DMS153 treated with DMSO at 0.1 percent for 48 hours (cell line): Measurements from ENCODE around the gene COL6A3.

Experiments
- DNase-seq: peaks from one replicate; lab custom pipeline; 2025; ENCODE audit not compliant: unreplicated experiment; lab: John Stamatoyannopoulos, UW

COL6A3 gene

DNA sequence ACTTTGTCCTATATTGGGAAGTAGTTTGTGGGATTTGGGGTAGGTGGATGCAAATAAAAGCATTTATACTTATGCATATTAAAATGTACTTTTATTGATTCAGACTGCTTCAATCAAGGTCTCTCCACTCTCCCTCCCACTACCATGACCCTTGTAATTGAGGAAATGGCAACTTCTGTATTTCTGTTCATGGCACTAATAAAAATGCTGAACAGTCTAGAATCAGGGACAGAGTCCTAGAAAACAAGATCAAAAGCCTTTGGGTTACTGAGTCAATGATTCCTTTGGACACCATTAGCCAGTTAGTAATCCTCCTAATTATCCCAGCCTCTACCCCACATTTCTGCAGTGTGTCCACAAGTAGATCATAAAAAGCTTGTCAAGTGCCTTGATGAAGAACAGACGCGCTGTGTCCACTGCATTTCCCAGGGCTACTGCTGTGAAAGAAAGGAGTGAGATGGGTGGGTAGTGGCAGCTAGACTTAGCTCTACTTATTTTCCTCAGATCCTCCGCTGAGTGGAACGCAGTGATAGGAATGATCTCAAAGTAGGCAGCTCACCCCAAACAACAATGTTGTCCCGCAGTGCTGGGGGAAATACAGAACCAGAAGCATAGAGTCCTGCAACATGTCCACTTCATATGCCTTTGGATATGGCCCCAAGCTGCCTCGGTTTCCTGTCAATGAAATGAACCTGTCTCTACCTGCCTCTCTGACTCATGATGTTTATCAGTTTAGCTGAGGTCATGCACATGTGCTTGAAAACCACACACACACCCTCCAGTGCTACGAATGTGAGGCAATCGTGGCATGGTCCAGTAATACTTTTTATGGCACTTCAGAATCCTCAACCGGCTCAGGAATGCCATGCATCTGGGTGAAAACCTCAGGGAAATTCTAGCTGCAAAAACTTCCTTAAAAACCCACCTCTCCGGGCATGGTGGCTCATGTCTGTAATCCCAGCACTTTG lies 115.5 kb downstream of the COL6A3 start:
- DNase-seq: peak; percentile 41

DNA sequence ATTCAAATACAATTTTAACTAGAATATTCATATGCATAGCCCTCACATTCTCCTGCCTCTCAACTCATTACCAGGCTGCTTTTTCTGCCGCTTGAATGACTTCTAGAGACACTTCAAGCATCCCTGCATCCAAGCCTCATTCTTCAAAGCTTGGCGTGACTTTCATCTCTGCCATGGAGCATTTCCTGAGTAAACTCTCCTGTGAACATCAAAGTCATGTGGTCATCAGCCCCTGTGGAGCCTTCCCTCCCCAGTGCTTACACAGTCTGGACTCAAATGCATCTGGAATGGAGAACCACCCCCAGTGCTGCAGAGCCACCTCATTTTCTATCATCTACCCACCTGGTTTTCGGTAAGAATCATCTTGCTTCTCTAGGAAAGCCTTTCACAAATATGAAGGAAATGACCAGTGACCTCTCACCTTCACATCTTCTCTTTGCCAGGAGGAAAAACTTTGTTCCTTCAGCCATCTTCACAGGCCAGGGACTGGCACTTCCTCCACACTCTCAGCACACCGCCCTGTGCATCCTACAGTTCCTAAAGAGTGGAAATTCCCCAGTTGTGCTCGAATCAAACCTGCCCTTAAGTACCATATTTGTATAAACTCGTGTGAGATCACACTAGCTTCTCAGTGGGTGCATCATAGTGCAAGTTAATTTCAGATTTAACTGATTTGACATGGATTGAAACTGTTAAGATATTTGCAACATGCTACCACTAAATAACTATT lies 116.4 kb downstream of the COL6A3 start:
- no peak for DNase-seq

DNA sequence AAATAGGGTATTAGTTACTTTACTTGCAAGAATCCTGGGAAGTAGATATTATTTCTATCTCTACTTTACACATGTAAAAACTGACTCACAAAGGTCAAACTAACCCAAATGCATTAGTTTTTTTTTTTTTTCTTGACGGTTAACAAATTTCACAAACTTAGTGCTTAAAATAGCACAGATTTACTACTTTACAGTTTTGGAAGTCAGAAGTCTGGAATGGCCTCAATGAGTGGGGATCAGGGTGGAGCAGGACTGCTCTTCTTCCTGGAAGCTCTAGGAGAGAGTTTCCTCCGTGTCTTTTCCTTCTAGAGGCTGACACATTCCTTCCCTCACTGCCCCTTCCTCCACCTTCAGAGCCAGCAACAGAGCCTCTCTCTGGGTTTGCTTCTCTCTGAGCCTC lies 117.2 kb downstream of the COL6A3 start:
- DNase-seq: no peak

DNA sequence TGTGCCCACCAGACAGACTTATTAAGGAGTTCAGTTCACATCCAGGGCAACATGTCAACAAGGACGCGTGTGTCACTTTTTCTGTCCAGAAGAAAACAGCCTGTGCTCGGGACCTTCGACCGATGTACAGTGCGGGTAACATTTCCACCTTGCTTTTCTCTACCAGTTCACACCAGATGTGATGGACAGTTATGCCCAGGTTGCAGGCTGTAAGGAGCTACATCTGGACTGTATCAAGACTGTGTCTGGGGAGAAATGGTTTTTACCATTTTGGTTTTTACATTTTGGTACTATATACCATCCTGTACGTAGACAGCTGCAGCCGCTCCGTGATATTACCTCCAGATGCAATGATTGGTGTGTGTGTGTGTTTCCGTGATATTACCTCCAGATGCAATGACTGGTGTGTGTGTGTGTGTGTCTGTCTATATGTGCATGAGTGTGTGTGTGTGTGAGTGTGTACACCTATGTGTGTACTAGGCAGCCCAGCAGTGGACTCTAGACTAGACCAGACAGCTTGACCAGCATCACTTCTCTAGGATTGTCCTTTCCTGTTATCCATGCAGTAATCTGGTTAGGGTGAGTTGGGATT lies 118.0 kb downstream of the COL6A3 start:
- DNase-seq: no peak

DNA sequence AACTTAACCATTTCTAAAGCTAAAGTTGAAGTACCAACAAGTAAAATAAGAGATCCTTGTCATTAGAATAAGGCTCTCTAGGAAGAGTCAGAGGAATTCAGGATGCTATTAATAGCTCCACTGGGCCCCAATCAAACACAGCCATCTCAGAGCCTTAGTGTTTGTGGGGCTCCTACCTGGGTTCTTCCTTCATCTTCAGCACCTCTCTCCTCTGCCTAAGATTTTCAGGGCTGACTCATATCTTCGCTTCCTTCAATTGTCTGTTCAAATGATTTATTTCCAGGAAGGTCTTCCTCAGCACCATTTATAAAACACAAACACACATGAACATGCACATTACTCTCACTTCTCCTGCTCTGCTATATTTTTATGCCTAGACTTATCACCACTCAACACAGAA lies 119.5 kb downstream of the COL6A3 start:
- no peak for DNase-seq

DNA sequence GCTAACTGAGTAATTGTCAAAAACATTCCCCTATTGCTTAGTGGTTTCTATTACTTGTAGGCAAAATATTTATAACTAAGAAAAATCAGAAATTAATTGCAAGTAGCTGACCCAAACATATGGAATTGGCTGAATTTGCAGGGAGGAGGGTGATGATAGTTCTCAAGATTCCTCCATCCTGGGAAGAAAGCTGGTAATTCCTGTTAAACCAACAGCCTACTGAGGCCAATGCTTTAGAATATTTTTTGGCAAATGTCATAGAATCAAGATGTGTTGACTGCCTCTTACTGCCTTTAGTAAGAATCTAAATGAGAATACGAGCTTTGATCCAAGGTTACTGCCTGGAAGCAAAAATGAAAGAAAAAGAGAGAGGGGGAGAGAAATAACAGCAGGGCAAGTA lies 120.0 kb downstream of the COL6A3 start:
- DNase-seq: no peak

DNA sequence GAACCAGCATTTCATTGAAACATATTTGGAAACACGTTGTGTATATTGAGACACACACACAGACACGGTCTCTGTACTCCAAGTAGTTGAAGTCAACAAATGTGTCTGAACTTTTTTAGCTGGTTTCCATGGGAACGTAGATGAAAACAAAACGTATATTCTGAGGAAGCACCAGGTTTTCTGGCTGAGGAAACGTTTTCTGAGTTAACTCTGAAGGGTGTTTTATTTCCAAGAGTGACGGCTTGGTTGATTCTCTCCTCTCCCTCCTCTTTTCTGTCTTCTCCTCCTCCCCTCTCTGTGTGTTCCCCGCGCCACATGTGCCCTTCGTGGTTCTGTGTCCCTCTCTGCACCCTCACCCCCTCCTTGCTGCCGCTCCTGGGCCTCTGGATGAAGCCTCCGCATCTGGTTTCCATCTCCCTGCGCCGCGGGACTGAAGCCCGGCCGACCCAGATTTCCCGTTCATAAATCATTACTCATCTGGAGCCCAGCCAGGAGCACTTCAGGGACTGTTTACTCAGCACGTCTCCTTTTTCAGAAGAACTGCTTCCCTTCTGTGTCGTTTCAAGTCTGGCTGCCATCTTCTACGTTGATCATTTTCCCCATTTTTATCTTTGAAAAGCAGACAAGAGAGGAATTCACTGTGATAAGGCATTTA lies 122.7 kb downstream of the COL6A3 start:
- DNase-seq: peak; percentile 88

DNA sequence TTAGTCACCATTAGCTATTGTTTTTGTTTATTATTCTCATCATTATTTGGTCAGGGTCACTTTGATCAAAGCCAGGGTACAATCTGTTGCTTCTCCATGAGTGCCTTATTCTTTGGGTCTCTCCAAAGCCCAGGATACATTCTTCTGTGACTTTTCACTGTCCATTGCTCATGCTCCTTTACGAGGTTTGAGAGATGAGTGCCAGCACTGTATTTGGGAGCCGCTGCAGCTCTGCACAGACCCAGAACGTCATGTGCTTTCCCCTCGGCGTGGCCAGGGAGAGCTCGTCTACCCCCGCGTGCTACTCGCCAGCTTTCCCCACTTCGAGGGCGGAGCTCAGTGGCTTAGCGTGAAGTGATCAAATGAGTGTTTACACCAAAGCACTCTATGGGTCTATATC lies 123.7 kb downstream of the COL6A3 start:
- DNase-seq: no peak

DNA sequence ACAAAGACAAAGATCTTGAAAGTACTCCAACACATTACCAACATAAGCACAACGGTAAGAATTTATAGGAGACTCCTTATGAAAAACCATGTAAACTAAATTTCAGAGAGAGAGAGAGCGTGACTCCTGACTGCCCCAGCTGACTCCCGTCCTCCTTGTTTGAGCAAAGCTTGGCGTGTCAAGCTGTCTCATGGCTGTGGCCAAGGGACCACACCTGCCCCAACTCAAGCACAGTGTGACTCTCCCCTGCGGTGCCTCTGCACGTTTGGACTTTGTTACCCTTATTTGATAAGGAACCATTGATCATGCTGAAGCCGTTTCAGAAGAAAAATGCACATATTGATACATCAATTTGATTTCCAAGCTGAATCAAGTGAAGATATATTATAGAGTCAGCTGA lies 124.8 kb downstream of the COL6A3 start:
- no peak for DNase-seq

DNA sequence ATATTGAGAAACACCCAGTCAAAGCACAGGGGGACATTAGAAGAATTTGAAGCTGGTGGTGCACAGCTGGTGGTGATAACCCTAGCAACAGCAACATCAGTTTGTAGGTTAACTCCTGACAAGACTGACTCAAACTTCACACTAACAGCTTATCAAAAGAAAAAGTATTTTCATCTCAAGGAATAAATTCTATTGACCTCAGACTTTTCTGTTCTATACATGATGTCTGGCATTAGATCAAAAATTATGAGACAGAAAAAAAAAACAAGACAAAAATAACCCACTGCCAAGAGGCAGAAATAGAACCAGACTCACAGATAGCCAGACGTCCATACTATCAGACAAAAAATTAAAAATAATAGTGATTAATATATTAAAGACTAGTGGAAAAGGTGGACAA lies 126.1 kb downstream of the COL6A3 start:
- no peak for DNase-seq

DNA sequence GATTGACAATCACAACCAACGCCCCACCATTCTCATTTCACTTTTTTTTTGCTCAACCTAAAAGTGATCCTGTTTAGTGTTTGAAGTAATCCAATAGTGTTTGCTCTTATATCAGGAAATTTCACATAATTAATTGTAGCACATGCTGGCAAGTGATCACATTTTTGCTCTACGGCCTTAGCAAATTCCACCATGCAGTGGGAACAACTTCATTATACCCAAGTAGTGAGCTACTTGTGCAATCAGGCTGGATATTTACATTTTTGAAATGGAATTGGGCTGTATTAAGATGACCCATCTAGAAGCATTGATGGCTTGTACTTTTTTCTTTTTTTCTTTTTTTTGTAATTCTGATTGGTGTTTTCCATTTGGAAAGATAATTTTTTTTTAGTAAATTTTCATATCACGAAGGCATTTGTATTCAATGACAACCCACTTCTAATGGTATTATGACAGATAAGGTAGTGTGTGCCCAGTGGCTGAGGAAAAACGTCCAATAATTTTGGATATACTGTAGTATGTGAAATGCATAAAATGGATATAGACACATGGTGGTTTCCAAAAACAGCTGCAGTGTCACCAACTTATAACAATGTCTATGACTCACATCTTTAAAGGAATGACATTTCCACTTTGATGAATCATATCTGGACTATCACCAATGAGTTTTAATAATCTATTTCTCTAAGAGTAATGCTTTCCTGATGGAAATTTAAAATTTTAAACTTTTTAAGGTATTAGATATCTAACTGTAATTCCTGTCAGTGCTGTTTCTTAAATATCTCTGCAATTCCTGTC lies 130.6 kb downstream of the COL6A3 start:
- DNase-seq: no peak

DNA sequence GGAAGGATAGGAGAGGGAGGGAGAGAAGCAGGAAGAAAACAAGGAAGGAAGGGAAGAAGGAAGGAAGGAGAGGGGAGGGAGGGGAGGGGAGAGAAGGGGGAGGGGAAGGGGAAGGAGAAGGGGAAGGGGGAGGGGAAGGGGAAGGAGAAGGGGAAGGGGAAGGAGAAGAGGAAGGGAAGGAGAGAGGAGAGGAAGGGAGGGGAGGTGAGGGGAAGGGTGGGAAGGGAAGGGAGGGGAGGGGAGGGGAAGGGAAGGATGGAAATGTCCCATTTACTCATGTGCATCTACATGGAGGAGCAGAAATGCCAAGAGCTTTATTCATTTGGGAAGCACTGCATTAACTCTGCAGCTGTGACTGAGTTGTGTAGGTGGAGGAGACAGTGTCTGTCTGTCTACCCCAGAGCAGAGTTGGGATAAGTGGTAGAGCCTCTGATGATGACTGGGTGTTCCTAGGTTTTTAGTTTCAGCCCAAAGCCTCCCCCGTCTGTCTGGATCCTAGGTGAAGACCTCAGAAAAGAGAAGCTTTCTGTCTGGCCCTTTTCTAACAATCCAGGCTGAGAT lies 131.3 kb downstream of the COL6A3 start:
- DNase-seq: no peak

DNA sequence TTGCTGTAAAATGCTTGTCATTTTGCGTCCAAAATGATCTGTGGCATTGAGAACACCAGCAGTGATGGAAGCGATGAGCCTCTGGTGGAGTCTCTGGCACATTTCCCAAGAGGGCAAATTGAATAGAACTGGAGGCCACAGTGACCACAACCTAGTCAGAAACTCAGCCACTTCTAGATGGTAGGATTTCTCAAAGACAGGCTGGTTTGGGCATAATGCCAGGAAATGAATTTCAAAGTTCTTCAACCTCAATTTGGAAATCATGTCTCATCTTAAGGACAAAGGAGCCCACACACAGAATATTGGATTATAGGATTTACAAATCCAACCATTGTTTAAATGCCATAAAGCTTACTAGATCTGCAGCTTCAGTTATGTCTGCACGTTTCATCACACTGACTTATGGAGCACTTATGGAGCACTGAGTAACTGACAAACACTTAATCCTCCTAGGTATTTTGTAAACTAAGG lies 132.1 kb downstream of the COL6A3 start:
- no peak for DNase-seq

DNA sequence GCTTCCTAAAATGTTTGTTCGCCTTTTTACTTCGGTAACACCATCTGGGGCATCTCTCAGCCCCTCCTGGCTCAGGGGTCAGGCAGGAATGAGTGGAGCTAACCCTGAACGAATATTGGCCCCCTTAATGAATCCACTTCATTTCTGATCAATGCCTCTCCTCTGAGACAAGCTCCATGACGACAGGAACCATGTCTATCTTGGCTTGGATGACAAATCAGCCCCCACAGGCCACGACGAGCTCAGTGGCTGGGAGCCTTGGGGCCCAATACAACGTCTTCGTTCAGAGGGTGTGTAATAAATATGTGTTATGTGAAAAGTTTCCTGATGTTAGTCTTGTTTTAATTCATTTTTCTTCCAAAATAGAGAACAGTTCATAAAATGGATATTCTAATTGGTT lies 133.0 kb downstream of the COL6A3 start:
- DNase-seq: no peak

DNA sequence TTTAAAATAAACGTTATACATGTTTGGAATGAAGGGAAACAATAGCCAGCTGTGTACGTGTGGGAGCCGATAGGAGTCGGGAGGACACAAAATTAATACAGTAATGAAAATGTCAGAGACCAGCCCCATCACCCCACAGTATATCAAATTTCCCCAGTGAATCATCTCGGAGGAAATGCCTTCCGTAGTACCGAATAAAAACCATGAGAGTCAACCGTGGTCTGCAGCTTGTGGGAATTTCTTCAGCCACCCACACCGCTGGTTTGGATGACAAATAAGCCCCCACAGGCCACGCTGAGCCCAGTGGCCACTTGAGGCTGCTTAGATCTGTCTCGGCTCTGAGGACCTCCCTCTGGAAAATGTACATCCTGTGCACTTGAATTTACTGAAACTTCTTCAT lies 133.7 kb downstream of the COL6A3 start:
- no peak for DNase-seq

DNA sequence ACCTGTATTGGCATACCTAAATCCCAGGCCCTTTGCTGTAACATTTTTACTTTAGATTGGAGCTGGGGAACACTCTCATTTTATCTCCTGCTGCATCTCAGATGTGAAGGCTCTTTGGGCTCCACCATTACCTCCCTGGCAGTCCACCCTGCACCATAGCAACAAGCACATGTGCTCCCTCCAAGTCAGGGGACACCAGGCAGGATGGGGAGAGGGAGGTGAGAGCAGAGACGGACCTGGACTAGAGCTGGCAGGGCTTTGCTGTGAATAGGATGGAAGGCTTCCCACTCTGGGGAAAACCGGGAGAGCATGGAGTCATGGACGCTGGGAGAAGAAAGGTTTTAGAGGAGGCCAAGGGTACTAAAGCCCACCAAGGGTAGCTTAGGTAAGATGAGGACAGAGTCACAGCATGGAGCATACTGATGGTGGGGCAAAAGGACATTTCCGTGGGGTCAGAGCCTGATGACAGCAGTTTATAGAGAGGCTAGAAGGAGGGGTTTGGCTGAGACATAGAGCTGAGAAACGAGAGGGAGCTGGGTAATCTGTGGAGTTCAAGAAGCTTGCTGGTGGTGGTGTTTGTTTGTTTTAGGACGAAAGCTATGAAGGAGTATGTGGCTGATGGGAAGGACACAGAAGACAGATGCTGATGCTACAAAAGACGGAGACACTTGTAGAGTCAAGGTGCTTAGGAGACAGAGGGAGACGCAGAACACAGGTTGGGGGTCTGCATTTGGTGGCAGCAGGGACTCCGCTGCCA lies 134.8 kb downstream of the COL6A3 start:
- no peak for DNase-seq

DNA sequence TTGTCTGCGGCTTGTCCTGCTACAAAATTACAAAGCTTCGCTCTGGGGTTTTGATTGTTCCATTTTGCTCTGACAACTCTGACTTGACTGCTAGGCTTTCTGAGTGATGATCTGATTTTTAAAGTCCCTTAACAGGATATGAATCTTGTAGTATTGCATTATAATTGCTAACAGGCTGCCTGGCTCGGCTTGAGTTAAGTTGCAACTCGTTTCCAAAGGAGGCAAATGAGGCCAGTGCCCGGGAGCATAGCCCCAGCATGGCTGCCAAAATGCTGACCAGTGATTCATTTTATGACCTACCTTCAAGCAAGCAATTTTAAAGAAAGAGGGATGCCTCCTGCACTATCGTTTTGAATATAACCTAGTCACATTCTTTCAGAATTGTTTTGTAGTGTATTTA lies 135.4 kb downstream of the COL6A3 start:
- DNase-seq: no peak

DNA sequence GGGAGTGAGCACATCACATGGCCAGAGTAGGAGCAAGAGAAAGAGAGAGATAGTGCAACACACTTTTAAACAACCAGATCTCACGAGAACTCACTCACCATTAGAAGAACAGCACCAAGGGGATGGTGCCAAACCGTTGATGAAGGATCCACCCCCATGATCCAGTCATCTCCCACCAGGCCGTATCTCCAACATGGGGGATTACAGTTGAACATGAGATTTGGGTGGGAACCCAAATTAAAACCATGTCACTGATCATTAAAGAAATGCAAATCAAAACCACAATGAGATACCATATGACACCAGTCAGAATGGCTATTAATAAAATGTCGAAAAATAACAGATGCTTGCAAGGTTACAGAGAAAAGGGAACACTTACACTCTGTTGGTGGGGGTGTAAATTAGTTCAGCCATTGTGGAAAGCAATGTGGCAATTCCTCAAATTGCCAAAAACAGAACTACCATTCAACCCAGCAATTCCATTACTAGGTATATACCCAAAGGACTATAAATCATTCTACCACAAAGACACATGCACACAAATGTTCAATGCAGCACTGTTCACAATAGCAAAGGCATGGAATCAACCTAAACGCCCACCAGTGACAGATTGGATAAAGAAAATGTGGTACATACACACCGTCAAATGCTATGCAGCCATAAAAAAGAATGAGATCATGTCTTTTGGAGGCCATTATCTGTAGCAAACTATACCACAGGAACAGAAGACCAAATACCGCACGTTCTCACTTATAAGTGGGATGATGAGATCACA lies 137.1 kb downstream of the COL6A3 start:
- no peak for DNase-seq
